ENCODE results near the gene MTCL1. TPM values are rescaled to one million over a fixed set of nuclear protein-coding genes. Genes with fewer than 3 reads are reported as not detected.

MTCL1 gene
- total and polyA plus RNA-seq, 9 of the 15 experiments (the other 6 are each of a cell fraction or from before 2014, with no cell fraction given), result 0.21 to 7.4 (median 3.7) TPM

GRCh38 chr18:8831531-8831930 is 126.2 kb downstream of the MTCL1 start:
- no peak overlapping the region for H2AFZ ChIP-seq (ENCODE audit: low read depth, low read length)
- H3K4me1 ChIP-seq (replicated peaks in 1 of 2; ENCODE audit: control insufficient read depth in 2 of 2, insufficient read depth in 2 of 2, low read length in 2 of 2), result peaks cover 12% of the 10 kb centered on the region in 2 experiments; a peak in 4 of 5 replicates
- ChIA-PET CTCF (ENCODE audit: low intra/inter-chr PET ratio) (no interaction called here), POLR2A (interaction anchor here (0.7 to 3.4 kb wide), 3 partner anchors 8 to 44 kb away, joined by 3 to 19 read pairs (median 4); no protein-coding TSS in a partner anchor)
- no peak for ATAC-seq
- 33% methylated on average over 14 of the region's 14 CpGs for WGBS (ENCODE audit: insufficient coverage, low coverage, missing lambda C conversion rate)
- no peak overlapping the region for H3K27ac ChIP-seq (ENCODE audit: extremely low read depth, low read depth, low read length)
- FAIRE-seq, result no peak
- no peaks in the 10 kb centered on the region for H3K79me2 ChIP-seq (ENCODE audit: control insufficient read depth, insufficient read depth, low read length)
- no TSS peak for BruUV-seq (replicated peaks)
- TF ChIP-seq ZNF197 (CRISPR knock-in tag; IDR thresholded peaks at IDR 0.05; ENCODE audit: low read depth) (no peak), CCNT2 (IDR thresholded peaks at IDR 0.05; ENCODE audit: borderline replicate concordance, extremely low read depth, insufficient read length, low read depth, low read length) (no peak), KLF13 (tag; IDR thresholded peaks at IDR 0.05; ENCODE audit: borderline replicate concordance, low read depth) (no peak), MAFK (IDR thresholded peaks at IDR 0.05; ENCODE audit: low read length) (no peak), ZNF695 (CRISPR knock-in tag; IDR thresholded peaks at IDR 0.05) (no peak), ETV6 (IDR thresholded peaks at IDR 0.05; ENCODE audit: borderline replicate concordance in 1 of 2, low read depth in 2 of 2, low read length in 1 of 2) (no peak), ETV6 (CRISPR knock-in tag; IDR thresholded peaks at IDR 0.05; ENCODE audit: borderline replicate concordance) (no peak), TAF1 (IDR thresholded peaks at IDR 0.05; ENCODE audit: control insufficient read depth, extremely low read depth, insufficient read depth, low read length, severe bottlenecking) (no peak), ATF2 (CRISPR knock-in tag; IDR thresholded peaks at IDR 0.05) (no peak), ARID2 (IDR thresholded peaks at IDR 0.05) (no peak), GATAD2B (IDR thresholded peaks at IDR 0.05; ENCODE audit: borderline replicate concordance) (no peak), STAT5A (IDR thresholded peaks at IDR 0.05; ENCODE audit: borderline replicate concordance, low read length) (no peak), CEBPB (tag; IDR thresholded peaks at IDR 0.05) (no peak)
- no peaks in the 10 kb centered on the region for H3K36me3 ChIP-seq (ENCODE audit: control insufficient read depth, insufficient read depth, low read length)
- no peak for DNase-seq (ENCODE audit: extremely low read depth in 1 of 4, low spot score in 3 of 4)
- in situ Hi-C loops (cut with MboI), result no loop called here
- H4K20me1 ChIP-seq (replicated peaks; ENCODE audit: control insufficient read depth, insufficient read depth, low read length), result no peaks in the 10 kb centered on the region; the same call in 1 of the 2 replicates
- peaks cover 21 to 34% of the 10 kb centered on the region in 2 experiments for H3K27me3 ChIP-seq (ENCODE audit: control insufficient read depth in 2 of 2, insufficient read depth in 2 of 2, low read length in 2 of 2)
- H3K9ac ChIP-seq (ENCODE audit: insufficient read depth in 1 of 2, low read depth in 2 of 2, low read length in 2 of 2), result 0 out of 4 replicates have a peak overlapping the region, but pooled peaks of 1 of the 2 experiments have one; percentile 12
- intact Hi-C loops (cut with micrococcal nuclease), result no loop called here
- no peak overlapping the region for H3K4me2 ChIP-seq (ENCODE audit: insufficient read depth, low read length)
- no peak overlapping the region for H3K4me3 ChIP-seq
- H3K9me3 ChIP-seq (replicated peaks; ENCODE audit: control insufficient read depth, insufficient read depth, low read depth, low read length), result no peaks in the 10 kb centered on the region
- no peaks in the 10 kb centered on the region for H3K9me1 ChIP-seq (ENCODE audit: control insufficient read depth, insufficient read depth, low read length)

Data from K562 (cell line).